ENCODE measurements around the gene COX19. TPM values are rescaled to one million over a fixed set of nuclear protein-coding genes. Genes with fewer than 3 reads are reported as not detected.

COX19 gene
- total and polyA plus RNA-seq, 2 of the 13 experiments (the other 11 are each of a cell fraction or from before 2014, with no cell fraction given), result 11.5 to 21.7 TPM

GRCh38 chr7:992709-993607, 17.6 kb upstream of the COX19 start (continued):
- no peak for TF ChIP-seq BCLAF1 (IDR thresholded peaks at IDR 0.05)
- no peak for TF ChIP-seq NFE2 (CRISPR knock-in tag; IDR thresholded peaks at IDR 0.05)
- no peak; the same call in 1 of the 2 replicates for TF ChIP-seq ZNF33B (CRISPR knock-in tag; IDR thresholded peaks at IDR 0.05)
- peak; percentile 46 for TF ChIP-seq DBP (CRISPR knock-in tag; IDR thresholded peaks at IDR 0.05; ENCODE audit: not compliant biosample characterization)
- peak; percentile 90 for TF ChIP-seq ATF2 (CRISPR knock-in tag; IDR thresholded peaks at IDR 0.05)
- no peak for TF ChIP-seq KDM4B (CRISPR knock-in tag; IDR thresholded peaks at IDR 0.05)
- TF ChIP-seq EZH2 (conservative IDR thresholded peaks at IDR 0.05; ENCODE audit: low read depth, low read length), result no peak
- TF ChIP-seq ZNF629 (CRISPR knock-in tag; conservative IDR thresholded peaks at IDR 0.05), result peak; percentile 40
- no peak for TF ChIP-seq RORA (CRISPR knock-in tag; IDR thresholded peaks at IDR 0.05)
- TF ChIP-seq ZNF34 (CRISPR knock-in tag; IDR thresholded peaks at IDR 0.05; ENCODE audit: borderline replicate concordance), result 0 out of 2 replicates have a peak, but pooled peaks have one; percentile 41
- TF ChIP-seq KDM5A (IDR thresholded peaks at IDR 0.05; ENCODE audit: borderline replicate concordance, low read length), result no peak
- TF ChIP-seq MNT (IDR thresholded peaks at IDR 0.05), result peak; percentile 66
- peak; percentile 94 for TF ChIP-seq HNF4G (IDR thresholded peaks at IDR 0.05; ENCODE audit: borderline replicate concordance, low read depth, low read length)
- peak; percentile 83 for TF ChIP-seq HNF4G (CRISPR knock-in tag; IDR thresholded peaks at IDR 0.05; ENCODE audit: borderline replicate concordance, low read depth)
- peak; percentile 92; the same call in 1 of the 2 replicates for TF ChIP-seq ZSCAN9 (CRISPR knock-in tag; IDR thresholded peaks at IDR 0.05; ENCODE audit: borderline replicate concordance)
- peak; percentile 98 for TF ChIP-seq XRCC5 (optimal IDR thresholded peaks at IDR 0.05; ENCODE audit: low read length)
- TF ChIP-seq MTA1 (CRISPR knock-in tag; IDR thresholded peaks at IDR 0.05; ENCODE audit: borderline replicate concordance), result peak; percentile 96
- peak; percentile 87; the same call in 1 of the 2 replicates for TF ChIP-seq ZNF101 (CRISPR knock-in tag; IDR thresholded peaks at IDR 0.05; ENCODE audit: borderline replicate concordance, low read depth)
- TF ChIP-seq ZNF501 (CRISPR knock-in tag; IDR thresholded peaks at IDR 0.05), result peak; percentile 87
- peak; percentile 78 for TF ChIP-seq MYPOP (CRISPR knock-in tag; IDR thresholded peaks at IDR 0.05)
- TF ChIP-seq ZNF576 (CRISPR knock-in tag; IDR thresholded peaks at IDR 0.05), result no peak
